LNCaP clone FGC (cell line): ENCODE results near the gene DOCK3.
"Not testable (repeated sequence)": the region's sequence is repeated elsewhere in the genome, so short reads cannot be mapped to it uniquely, and the experiment has no call there.

ENCODE experiments used
- DNase-seq: peaks from one replicate; pipeline ENCODE4 v3.0.0-alpha.2; 2011; ENCODE audit warnings: low read depth
- H3K4me3 ChIP-seq: 2 replicates; pipeline ENCODE4 v1.5.1; 2011; ENCODE audit warnings: mild to moderate bottlenecking, low read depth, low read length, control low read depth
- CTCF ChIP-seq: IDR thresholded peaks from 2 replicates; pipeline ENCODE4 v1.5.1; 2012; ENCODE audit warnings: mild to moderate bottlenecking; ENCODE audit not compliant: control insufficient read depth, insufficient read depth; ENCODE audit errors: extremely low read depth

Gene DOCK3

GRCh38 chr3:51304230-51304629 is 629.5 kb downstream of the DOCK3 start:
- no peak for TF ChIP-seq CTCF
- no peak for DNase-seq
- no peak overlapping the region for H3K4me3 ChIP-seq

- H3K4me3 ChIP-seq: no peak overlapping the region
- TF ChIP-seq CTCF: no peak
- DNase-seq: no peak
Measured at GRCh38 chr3:51306093-51306492, 631.4 kb downstream of the DOCK3 start.

GRCh38 chr3:51307458-51307857 is 632.7 kb downstream of the DOCK3 start:
- no peak for DNase-seq
- no peak overlapping the region for H3K4me3 ChIP-seq
- no peak for TF ChIP-seq CTCF

- DNase-seq, H3K4me3 ChIP-seq: not testable (repeated sequence)
Measured at GRCh38 chr3:51307945-51308607, 633.3 kb downstream of the DOCK3 start.

- DNase-seq: no peak
- peak; percentile 36; the same call in 1 of the 2 replicates for TF ChIP-seq CTCF
- no peak overlapping the region for H3K4me3 ChIP-seq
Measured at GRCh38 chr3:51311055-51311454, 636.3 kb downstream of the DOCK3 start.

- TF ChIP-seq CTCF: no peak
Measured at GRCh38 chr3:51328206-51328605, 653.5 kb downstream of the DOCK3 start.

GRCh38 chr3:51330046-51330445 is 655.3 kb downstream of the DOCK3 start:
- no peak overlapping the region for H3K4me3 ChIP-seq
- no peak for TF ChIP-seq CTCF
- DNase-seq: no peak

More at GRCh38 chr3:51328206-51328605, 653.5 kb downstream of the DOCK3 start:
- no peak for DNase-seq
- no peak overlapping the region for H3K4me3 ChIP-seq
